Right ventricle myocardium superior (tissue), 1 donor: ENCODE results near the gene YDJC. TPM values are rescaled to one million over a fixed set of nuclear protein-coding genes. Genes with fewer than 3 reads are reported as not detected.
"Not testable (repeated sequence)": the region's sequence is repeated elsewhere in the genome, so short reads cannot be mapped to it uniquely, and the experiment has no call there.

ENCODE experiments used
- ATAC-seq: fragments of 200-7000 bp; cut with Tn5 transposase; one replicate; pipeline ENCODE4 v1.9.1; 2020; ENCODE audit warnings: mild to moderate bottlenecking; ENCODE audit not compliant: poor library complexity
- DNase-seq: peaks from one replicate; pipeline ENCODE4 v3.0.0-alpha.2; 2020
- intact Hi-C: fragments of 100-400 bp; cut with DNase I; formaldehyde crosslinking; loops from one replicate; pipeline ENCODE4 v1.11.2; 2022
- total RNA-seq: library from RNA; stranded (reverse); fragmentation: NEBNext Ultra II Directional; extraction: Animal tissue kit (Norgen Biotek cat#: 25700); gene quantifications from one replicate; pipeline ENCODE4 v1.2.1, GENCODE V29; 2021
- donor health status: DM: no; HTN: yes; CAD: no; lungs with severe emphysema.

Gene YDJC
- total RNA-seq, 1 donor from 2014 or later: 4.5 TPM

GRCh38 chr22:21652547-21653545 lies 23.0 kb upstream of the YDJC start:
- ATAC-seq (no peak), DNase-seq (no peak)
- intact Hi-C loops: no loop called here

- DNase-seq: peak; percentile 96
- intact Hi-C loops: no loop called here
- peak; percentile 97 for ATAC-seq
These were observed 22.3 kb upstream of the YDJC start for GRCh38 chr22:21652010-21652546.

GRCh38 chr22:21651521-21652009 lies 21.7 kb upstream of the YDJC start:
- intact Hi-C loops: no loop called here
- peak; percentile 18 for ATAC-seq
- DNase-seq: no peak

GRCh38 chr22:21650823-21651520 lies 21.1 kb upstream of the YDJC start:
- intact Hi-C loops: no loop called here
- ATAC-seq (peak; percentile 45), DNase-seq (no peak)

- DNase-seq (no peak), ATAC-seq (no peak)
- intact Hi-C loops: no loop called here
These were observed 20.5 kb upstream of the YDJC start for GRCh38 chr22:21650280-21650679.

GRCh38 chr22:21646608-21647590 lies 17.1 kb upstream of the YDJC start:
- peak; percentile 37 for ATAC-seq

GRCh38 chr22:21645513-21645912 lies 15.7 kb upstream of the YDJC start:
- intact Hi-C loops, DNase-seq, ATAC-seq: not testable (repeated sequence)

More at GRCh38 chr22:21646608-21647590, 17.1 kb upstream of the YDJC start:
- DNase-seq: peak; percentile 69
- intact Hi-C loops: no loop called here

GRCh38 chr22:21643533-21644357 lies 13.9 kb upstream of the YDJC start:
- intact Hi-C loops: no loop called here
- DNase-seq (no peak), ATAC-seq (no peak)

- intact Hi-C loops: no loop called here
- ATAC-seq (peak; percentile 13), DNase-seq (peak; percentile 55)
These were observed 13.0 kb upstream of the YDJC start for GRCh38 chr22:21642584-21643448.

- intact Hi-C loops: no loop called here
- ATAC-seq (peak; percentile 100), DNase-seq (peak; percentile 99)
These were observed 12.2 kb upstream of the YDJC start, which contains the start of gene SDF2L1 for GRCh38 chr22:21641789-21642583. SDF2L1 (plus strand) TSS chr22:21642302; CDS start chr22:21642337, 35 bp downstream.

- peak; percentile 53 for DNase-seq
- peak; percentile 66 for ATAC-seq
- intact Hi-C loops: no loop called here
These were observed 11.6 kb upstream of the YDJC start for GRCh38 chr22:21641417-21641788.

- DNase-seq: no peak
- intact Hi-C loops: no loop called here
- no peak for ATAC-seq
These were observed 11.0 kb upstream of the YDJC start for GRCh38 chr22:21640810-21641209.

GRCh38 chr22:21639359-21639758 lies 9.5 kb upstream of the YDJC start:
- DNase-seq (no peak), ATAC-seq (no peak)
- intact Hi-C loops: no loop called here

- DNase-seq, ATAC-seq, intact Hi-C loops: not testable (repeated sequence)
These were observed 7.6 kb upstream of the YDJC start for GRCh38 chr22:21637450-21637849.

- intact Hi-C loops: no loop called here
- ATAC-seq (no peak), DNase-seq (no peak)
These were observed 6.9 kb upstream of the YDJC start for GRCh38 chr22:21636629-21637218.
